Activated naive CD4-positive, alpha-beta T cell treated with anti-CD3 and anti-CD28 coated beads for 36 hours (primary cell): ENCODE measurements around the gene CDKN2A. TPM values are rescaled to one million over a fixed set of nuclear protein-coding genes. Genes with fewer than 3 reads are reported as not detected.

Experiments
- CTCF ChIA-PET: fragments of 350-600 bp; sonication (Branson Sonifier 250); formaldehyde crosslinking; loops from one replicate; lab custom pipeline; 2021; ENCODE audit warnings: antibody characterized with exemption; lab: Charles Lee
- DNase-seq: peaks from one replicate; pipeline ENCODE4 v3.0.0-alpha.2; 2020
- H3K27ac Mint-ChIP-seq: one replicate; pipeline ENCODE4 v1.8.0; 2021; ENCODE audit warnings: mild to moderate bottlenecking, mixed read lengths
- H3K27me3 Mint-ChIP-seq: one replicate; pipeline ENCODE4 v1.8.0; 2021; ENCODE audit warnings: low read depth, mixed read lengths
- H3K36me3 Mint-ChIP-seq: one replicate; pipeline ENCODE4 v1.8.0; 2021; ENCODE audit warnings: low read depth, mixed read lengths
- H3K4me1 Mint-ChIP-seq: one replicate; pipeline ENCODE4 v1.8.0; 2021; ENCODE audit warnings: low read depth, mixed read lengths
- H3K4me3 Mint-ChIP-seq: one replicate; pipeline ENCODE4 v1.8.0; 2021; ENCODE audit warnings: mild to moderate bottlenecking, moderate library complexity, mixed read lengths
- H3K9me3 Mint-ChIP-seq: one replicate; pipeline ENCODE4 v1.8.0; 2021; ENCODE audit warnings: mixed read lengths
- intact Hi-C: fragments of 100-400 bp; cut with micrococcal nuclease; formaldehyde crosslinking; loops from one replicate; pipeline ENCODE4 v1.15.1; 2023
- total RNA-seq, 2 experiments: library from RNA; stranded (reverse); gene quantifications; one replicate each; pipeline ENCODE4 v1.2.3, GENCODE V29; 2021

Gene CDKN2A
- total RNA-seq, 2 experiments from 2014 or later, result 0.57 to 0.89 TPM

DNA sequence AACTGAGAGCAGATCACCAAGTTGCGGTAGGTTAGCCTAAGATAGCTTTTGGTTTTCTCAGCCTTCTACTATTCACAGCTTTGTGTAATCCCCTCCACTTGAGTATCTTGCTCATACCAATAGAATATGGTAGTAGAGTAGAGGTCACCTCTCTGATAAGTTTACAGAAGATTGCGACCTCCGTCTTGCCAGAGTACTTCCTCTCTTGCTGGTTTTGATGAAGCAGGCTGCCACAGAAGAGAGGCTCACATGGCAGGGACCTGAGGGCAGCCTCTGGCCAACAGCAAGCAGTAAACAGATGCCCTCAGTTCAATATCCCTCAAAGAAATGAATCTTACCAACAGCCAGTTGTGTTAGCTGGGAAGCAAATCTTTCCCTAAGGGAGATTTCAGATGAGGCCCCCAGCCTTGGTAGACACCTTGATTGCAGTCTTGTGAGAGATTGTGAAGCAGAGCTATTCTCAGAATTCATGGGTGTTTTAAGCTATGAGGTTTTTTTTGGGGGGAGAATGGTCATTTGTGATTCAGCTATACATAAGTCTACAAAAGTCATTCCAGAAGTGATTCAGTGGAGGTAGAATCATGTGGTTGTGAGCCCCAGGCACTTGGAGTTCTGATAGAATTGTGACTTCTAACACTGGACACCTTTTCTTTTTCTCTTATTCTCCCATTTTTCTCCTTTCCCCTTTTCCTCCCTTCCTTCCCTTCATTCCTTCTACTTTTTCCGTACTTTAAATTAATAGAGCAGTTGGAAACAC is 37.6 kb upstream of the CDKN2A start:
- no peaks in the 10 kb centered on the region for H3K9me3 Mint-ChIP-seq
- DNase-seq, result no peak
- H3K4me3 Mint-ChIP-seq, result no peak overlapping the region
- H3K36me3 Mint-ChIP-seq, result no peaks in the 10 kb centered on the region
- H3K27me3 Mint-ChIP-seq, result peaks cover 12% of the 10 kb centered on the region
- no peak overlapping the region for H3K27ac Mint-ChIP-seq
- CTCF ChIA-PET, result interaction anchor here (0.6 kb wide), 1 partner anchor 201 kb away, joined by 4 read pairs; no protein-coding TSS in a partner anchor
- intact Hi-C loops, result loop anchor here (10.0 kb wide), 2 partner anchors 567 to 837 kb away; no protein-coding TSS in a partner anchor
- no peaks in the 10 kb centered on the region for H3K4me1 Mint-ChIP-seq

DNA sequence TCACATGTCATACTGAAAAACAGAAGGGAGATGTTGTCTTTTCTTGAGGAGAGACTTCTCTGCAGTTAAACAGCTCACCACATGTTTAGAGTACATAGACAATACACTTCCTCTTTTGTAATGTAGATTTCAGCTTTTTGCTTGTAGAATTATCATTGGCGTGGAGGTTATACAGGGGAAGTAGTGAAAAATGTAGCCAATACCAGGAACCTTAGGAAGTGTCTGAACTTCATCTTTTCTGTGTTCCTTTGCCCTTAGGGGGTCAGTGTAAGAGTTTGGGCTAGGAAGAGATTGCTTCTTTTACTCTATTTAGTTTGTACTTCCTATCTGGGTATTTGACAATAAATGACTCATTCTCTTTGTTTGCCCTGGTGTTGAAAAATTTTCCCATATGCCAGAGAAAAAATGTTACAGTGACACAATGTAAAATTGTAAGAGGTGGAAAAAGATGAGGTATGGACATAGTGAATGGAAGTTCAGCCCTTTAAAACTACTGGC is 36.0 kb upstream of the CDKN2A start:
- no peak for DNase-seq
- Mint-ChIP-seq H3K4me3 (no peak overlapping the region), H3K27me3 (peaks cover 19% of the 10 kb centered on the region), H3K4me1 (no peaks in the 10 kb centered on the region), H3K9me3 (no peaks in the 10 kb centered on the region), H3K36me3 (no peaks in the 10 kb centered on the region), H3K27ac (no peak overlapping the region)
- intact Hi-C loops, result loop anchor here (10.0 kb wide), 2 partner anchors 565 to 835 kb away; no protein-coding TSS in a partner anchor
- CTCF ChIA-PET, result interaction anchor here (1.2 to 1.5 kb wide), 2 partner anchors 8 to 21 kb away, joined by 3 to 4 read pairs; partner anchors contain the start of gene CDKN2B

DNA sequence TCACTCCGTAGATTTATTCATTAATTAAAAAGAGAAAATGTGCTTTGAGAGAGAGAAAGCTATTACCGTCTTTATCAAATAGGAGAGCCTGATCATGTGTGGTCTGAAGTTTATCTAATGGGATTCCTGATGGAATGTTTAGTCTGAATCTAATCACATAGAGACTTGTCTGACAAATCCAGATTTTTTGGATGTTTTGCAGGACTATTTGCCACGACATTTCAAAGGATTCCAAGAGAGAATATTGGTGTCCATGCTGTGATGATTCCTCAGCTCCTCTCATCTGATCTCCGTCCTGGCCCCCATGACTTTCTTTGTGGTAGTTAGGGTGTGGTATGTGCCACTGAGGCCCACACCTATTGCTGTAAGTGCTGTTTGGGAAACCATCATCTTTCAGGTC is 35.0 kb upstream of the CDKN2A start:
- no peaks in the 10 kb centered on the region for H3K36me3 Mint-ChIP-seq
- H3K4me1 Mint-ChIP-seq, result no peaks in the 10 kb centered on the region
- no peak overlapping the region for H3K4me3 Mint-ChIP-seq
- no peaks in the 10 kb centered on the region for H3K9me3 Mint-ChIP-seq
- CTCF ChIA-PET, result interaction anchor here (1.1 to 1.5 kb wide), 3 partner anchors 9 to 216 kb away, joined by 3 to 4 read pairs (median 3); partner anchors contain the start of gene CDKN2B
- DNase-seq, result no peak
- H3K27ac Mint-ChIP-seq, result no peak overlapping the region
- H3K27me3 Mint-ChIP-seq, result peaks cover 20% of the 10 kb centered on the region
- intact Hi-C loops, result no loop called here

DNA sequence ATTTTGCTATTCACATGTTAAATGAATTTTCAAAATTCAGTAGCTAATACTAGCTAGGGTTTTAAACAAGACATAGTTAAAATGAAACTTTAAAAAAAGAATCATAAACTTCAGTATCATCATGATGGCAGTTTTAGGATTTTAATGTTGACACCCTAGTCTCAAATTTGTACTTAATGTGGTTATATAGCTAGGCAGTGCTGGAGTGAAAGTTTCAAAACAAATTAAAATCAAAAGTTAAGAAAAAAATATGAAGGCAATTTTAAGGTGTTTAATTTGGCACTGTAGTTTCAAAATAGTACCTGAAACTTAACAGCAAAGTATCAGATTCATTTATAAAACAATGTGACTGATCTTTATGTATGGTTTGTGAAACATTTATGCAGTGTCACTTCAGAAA is 34.2 kb upstream of the CDKN2A start:
- Mint-ChIP-seq H3K9me3 (no peaks in the 10 kb centered on the region), H3K4me1 (no peaks in the 10 kb centered on the region), H3K4me3 (no peak overlapping the region), H3K27me3 (peaks cover 26% of the 10 kb centered on the region), H3K27ac (no peak overlapping the region), H3K36me3 (no peaks in the 10 kb centered on the region)
- no peak for DNase-seq
- CTCF ChIA-PET, result interaction anchor here (1.1 to 1.5 kb wide), 3 partner anchors 9 to 215 kb away, joined by 3 to 4 read pairs (median 3); no protein-coding TSS in a partner anchor
- intact Hi-C loops, result no loop called here

DNA sequence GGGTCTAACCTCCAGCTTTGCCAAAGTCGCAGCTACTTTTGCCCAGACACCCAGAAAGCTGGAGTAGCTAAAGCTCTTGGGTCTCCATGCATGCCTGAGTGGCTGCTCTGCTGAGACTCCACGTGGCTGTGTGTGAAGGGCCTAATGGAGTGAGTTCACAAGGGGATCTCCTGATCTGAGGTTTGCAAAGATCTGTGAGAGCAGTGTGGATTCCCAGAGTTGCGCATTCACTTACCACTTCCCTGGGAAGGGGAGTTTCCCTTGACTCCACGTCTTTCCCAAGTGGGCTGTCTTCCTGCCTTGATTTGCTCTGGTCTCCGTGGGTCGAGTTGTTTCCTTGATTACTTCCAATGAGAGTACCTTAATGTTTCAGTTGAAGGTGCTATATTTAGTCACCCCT is 32.5 kb upstream of the CDKN2A start:
- Mint-ChIP-seq H3K4me1 (no peaks in the 10 kb centered on the region), H3K9me3 (no peaks in the 10 kb centered on the region), H3K4me3 (no peak overlapping the region), H3K27ac (no peak overlapping the region), H3K27me3 (peaks cover 39% of the 10 kb centered on the region), H3K36me3 (no peaks in the 10 kb centered on the region)
- DNase-seq, result no peak
- intact Hi-C loops, result no loop called here
- CTCF ChIA-PET, result interaction anchor here (0.7 to 1.4 kb wide), 2 partner anchors 11 to 712 kb away, joined by 3 read pairs; no protein-coding TSS in a partner anchor

DNA sequence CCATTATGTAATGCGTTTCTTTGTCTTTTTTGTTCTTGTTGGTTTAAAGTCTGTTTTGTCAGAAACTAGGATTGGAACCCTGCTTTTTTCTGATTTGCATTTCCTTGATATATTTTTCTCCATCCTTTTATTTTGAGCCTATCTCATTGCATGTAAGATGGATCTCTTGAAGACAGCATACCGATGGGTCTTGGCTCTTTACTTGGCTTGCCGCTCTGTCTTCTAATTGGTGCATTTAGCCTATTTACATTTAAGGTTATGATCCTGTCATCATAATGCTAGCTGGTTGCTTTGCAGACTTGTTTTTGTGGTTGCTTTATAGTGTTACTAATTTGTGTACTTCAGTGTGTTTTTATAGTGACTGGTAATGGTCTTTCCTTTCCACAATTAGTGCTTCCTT is 28.2 kb upstream of the CDKN2A start:
- Mint-ChIP-seq H3K4me1 (no peaks in the 10 kb centered on the region), H3K9me3 (peaks cover 9% of the 10 kb centered on the region), H3K36me3 (no peaks in the 10 kb centered on the region), H3K4me3 (no peak overlapping the region), H3K27me3 (peaks cover 52% of the 10 kb centered on the region), H3K27ac (no peak overlapping the region)
- intact Hi-C loops, result no loop called here
- CTCF ChIA-PET, result no interaction called here
- no peak for DNase-seq

DNA sequence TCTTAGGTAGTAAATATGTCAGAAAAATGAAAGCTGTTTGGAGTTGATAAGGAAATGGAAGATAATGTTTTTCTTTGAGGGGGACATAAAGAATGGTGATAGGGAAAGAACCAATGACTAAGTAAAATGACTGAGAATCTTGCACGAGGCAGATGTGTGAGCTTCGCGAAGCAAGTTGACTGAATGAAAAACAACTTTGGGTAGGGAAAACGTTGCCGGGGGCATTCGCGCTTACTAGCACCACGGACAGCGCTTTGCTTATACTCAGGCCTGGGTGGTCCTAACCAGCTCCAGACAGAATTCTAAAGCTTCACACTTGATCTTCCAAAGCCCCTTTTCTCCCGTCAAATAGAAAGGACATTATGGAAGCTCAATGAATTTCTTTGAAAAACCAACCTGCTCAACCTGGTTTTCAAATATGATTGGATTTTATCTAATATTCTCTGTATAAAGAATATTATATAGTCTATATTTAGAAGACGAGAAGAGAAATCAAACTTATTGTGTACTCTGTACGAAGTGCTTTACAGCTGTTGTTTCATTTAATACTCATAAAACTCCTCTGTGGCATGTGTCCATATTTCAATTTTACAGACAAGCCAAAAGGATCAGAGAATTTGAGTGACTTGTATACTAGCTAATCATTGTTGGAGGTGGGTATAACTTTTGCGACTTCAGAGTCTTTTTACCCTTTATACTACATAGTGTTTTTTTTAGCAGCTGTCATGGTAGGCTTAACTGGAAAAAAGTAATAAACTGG is 16.9 kb upstream of the CDKN2A start:
- Mint-ChIP-seq H3K36me3 (no peaks in the 10 kb centered on the region), H3K9me3 (peaks cover under 1% of the 10 kb centered on the region), H3K27ac (no peak overlapping the region), H3K27me3 (peaks cover 42% of the 10 kb centered on the region), H3K4me3 (no peak overlapping the region), H3K4me1 (peaks cover 8% of the 10 kb centered on the region)
- intact Hi-C loops, result no loop called here
- peak; percentile 40 for DNase-seq
- CTCF ChIA-PET, result interaction anchor here (0.8 to 1.8 kb wide), 10 partner anchors 8 to 199 kb away, joined by 3 to 8 read pairs (median 3); no protein-coding TSS in a partner anchor

DNA sequence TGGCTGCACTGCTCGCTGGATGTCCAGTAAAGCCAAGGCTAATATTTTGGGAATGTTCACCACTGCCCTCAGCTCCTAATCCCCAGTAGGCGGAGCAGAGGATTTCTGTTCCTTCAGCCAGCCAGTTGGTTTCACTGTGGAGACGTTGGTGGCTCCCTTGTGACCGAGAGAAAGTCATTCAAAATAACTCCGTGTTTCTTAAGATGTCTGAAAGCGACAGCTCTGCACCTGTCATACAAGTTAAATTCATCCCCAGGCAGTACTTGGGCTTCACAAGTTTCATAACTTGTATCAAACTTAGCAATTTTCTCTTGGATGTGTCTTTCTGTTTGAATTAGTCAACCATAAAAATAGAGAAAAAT is 15.3 kb upstream of the CDKN2A start:
- H3K4me1 Mint-ChIP-seq, result peaks cover 18% of the 10 kb centered on the region
- DNase-seq, result no peak
- H3K27ac Mint-ChIP-seq, result no peak overlapping the region
- no peaks in the 10 kb centered on the region for H3K36me3 Mint-ChIP-seq
- CTCF ChIA-PET, result interaction anchor here (0.7 to 3.5 kb wide), 16 partner anchors 12 to 197 kb away, joined by 3 to 68 read pairs (median 8); partner anchors contain the start of genes CDKN2A and CDKN2B-AS1
- H3K27me3 Mint-ChIP-seq, result peaks cover 57% of the 10 kb centered on the region
- H3K9me3 Mint-ChIP-seq, result no peaks in the 10 kb centered on the region
- intact Hi-C loops, result loop anchor here (2.0 to 10.0 kb wide), 5 partner anchors 29 to 975 kb away; partner anchors contain the start of gene HACD4
- H3K4me3 Mint-ChIP-seq, result peak overlapping the region; percentile 74

DNA sequence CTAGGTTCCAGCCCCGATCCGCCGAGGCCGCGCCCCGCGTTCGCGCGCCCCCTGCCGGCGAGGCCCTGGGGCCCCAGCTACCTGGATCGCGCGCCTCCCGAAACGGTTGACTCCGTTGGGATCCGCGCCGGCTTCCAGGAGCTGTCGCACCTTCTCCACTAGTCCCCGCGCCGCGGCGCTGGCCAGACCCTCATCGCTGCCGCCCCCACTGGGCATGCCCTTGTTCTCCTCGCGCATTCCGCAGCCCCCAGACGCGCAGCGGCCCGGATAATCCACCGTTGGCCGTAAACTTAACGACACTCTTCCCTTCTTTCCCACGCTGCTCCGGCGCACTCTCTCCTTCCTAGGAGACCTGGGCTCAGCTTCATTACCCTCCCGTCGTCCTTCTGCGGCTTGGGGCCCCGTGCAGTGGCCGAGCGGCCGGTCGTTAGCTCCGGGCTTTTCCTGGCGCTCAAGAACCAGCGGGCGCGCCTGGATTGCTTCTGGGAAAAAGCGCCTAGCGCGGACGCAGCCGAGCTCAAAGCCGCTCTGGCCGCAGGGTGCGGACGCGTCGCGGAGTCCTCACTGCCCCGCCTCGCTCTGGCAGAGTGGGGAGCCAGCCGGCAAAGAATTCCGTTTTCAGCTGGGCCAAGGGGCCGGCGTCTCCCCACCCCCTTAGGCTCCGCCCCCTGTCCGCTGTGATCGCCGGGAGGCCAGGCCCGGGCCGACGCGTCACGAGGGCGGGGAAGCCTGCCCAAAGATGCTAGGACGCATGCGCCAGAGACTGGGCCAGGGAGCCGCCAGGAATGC is 14.7 kb upstream of the CDKN2A start, which contains the start of gene CDKN2B:
TSS of gene CDKN2B (minus strand) at position 589 of the 789 bp plus-strand sequence. CDS start at position 237, 352 bp downstream.
- Mint-ChIP-seq H3K4me3 (peak within 1 kb of the TSS; percentile 74), H3K9me3 (no peaks in the 10 kb centered on the region), H3K27me3 (peaks cover 62% of the 10 kb centered on the region), H3K36me3 (no peaks in the 10 kb centered on the region), H3K4me1 (peaks cover 18% of the 10 kb centered on the region), H3K27ac (no peak within 1 kb of the TSS)
- DNase-seq, result peak; percentile 63
- CTCF ChIA-PET, result interaction anchor here (0.7 to 3.5 kb wide), 33 partner anchors 9 to 606 kb away, joined by 3 to 68 read pairs (median 5); partner anchors contain the start of genes CDKN2A and CDKN2B-AS1
- intact Hi-C loops, result loop anchor here (1.0 to 10.0 kb wide), 10 partner anchors 14 to 974 kb away; partner anchors contain the start of gene HACD4

DNA sequence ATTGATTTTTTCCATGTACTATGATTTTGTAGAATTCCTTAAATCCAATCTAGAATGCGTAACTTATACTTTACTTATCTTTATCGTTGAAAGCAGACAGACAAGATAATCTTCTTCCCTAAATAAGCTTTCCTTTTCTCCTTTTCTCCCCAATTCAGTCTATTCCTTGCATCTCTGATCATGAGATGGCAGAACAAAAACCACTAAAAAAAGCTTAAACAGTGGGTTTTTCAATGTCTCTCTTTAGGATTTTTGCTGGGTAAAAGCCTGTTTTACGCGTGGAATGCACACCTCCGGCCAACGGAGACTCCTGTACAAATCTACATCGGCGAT is 14.2 kb upstream of the CDKN2A start:
- intact Hi-C loops, result loop anchor here (1.0 to 10.0 kb wide), 10 partner anchors 13 to 974 kb away; partner anchors contain the start of gene HACD4

More for the DNA sequence above, 14.2 kb upstream of the CDKN2A start:
- Mint-ChIP-seq H3K36me3 (no peaks in the 10 kb centered on the region), H3K4me3 (peak overlapping the region; percentile 74), H3K27ac (no peak overlapping the region), H3K9me3 (no peaks in the 10 kb centered on the region), H3K27me3 (peaks cover 63% of the 10 kb centered on the region), H3K4me1 (peaks cover 18% of the 10 kb centered on the region)
- DNase-seq, result no peak
- CTCF ChIA-PET, result interaction anchor here (0.5 to 3.5 kb wide), 34 partner anchors 9 to 606 kb away, joined by 3 to 68 read pairs (median 5); partner anchors contain the start of genes CDKN2A and CDKN2B-AS1
